ENCODE measurements around the gene DNAJC11.

DNAJC11 gene

DNA sequence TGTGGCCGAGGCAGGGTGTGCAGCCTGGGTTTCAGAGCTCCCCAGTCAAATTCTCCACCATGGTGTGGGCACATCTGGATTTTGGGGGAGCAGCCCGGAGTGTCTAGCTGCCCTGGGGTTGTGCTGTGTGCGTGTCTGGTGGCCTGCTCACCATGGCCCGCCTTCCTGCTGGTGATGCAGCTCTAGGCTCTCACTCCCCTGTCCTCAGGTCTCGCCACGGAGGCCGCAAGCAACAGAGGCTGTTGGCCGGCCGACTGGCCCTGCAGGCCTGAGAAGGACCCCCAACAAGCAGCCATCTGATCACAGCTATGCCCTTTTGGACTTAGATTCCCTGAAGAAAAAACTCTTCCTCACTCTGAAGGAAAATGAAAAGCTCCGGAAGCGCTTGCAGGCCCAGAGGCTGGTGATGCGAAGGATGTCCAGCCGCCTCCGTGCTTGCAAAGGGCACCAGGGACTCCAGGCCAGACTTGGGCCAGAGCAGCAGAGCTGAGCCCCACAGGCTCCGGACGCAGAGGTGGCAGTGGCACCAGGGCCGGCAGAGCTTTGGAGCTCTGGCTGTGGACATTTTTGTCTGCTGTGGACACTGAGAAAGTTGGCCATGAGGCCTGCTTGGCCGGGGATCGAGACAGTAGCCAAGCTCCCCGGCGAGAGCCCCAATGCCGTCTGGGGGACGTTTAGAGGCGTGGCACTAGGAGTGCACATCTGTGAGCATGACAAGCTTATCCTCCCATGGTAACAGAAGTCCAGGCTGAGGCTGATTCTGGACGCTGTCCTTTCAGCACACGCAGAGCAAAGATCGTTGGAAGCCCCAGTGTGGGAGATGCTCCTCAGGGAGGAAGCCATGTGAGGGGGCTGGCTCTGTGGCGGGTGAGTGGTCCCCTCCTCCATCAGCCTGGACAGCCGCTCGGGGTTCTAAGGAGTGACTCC, 68.8 kb downstream of the DNAJC11 start:
- no peak for DNase-seq (ENCODE audit: low read depth)
- no peak overlapping the region for H3K4me3 ChIP-seq (ENCODE audit: low read length)
- TF ChIP-seq CTCF (conservative IDR thresholded peaks at IDR 0.05; ENCODE audit: low read length), result no peak

DNA sequence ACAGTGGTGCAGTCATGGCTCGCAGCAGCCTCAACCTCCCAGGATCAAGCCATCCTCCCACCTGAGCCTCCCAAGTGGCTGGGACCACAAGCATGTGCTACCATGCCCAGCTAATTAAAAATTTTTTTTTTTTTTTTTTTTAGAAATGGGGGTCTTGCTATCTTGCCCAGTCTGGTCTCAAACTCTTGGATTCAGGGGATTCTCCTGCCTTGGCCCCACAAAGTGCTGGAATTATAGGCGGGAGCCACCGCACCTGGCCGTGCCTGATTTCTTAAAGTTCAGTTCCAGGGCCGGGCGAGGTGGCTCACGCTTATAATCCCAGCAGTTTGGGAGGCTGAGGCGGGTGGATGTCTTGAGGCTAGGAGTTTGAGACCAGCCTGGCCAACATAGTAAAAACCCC, 70.6 kb downstream of the DNAJC11 start:
- TF ChIP-seq CTCF (conservative IDR thresholded peaks at IDR 0.05; ENCODE audit: low read length), result no peak
- no peak overlapping the region for H3K4me3 ChIP-seq (ENCODE audit: low read length)
- no peak for DNase-seq (ENCODE audit: low read depth)

DNA sequence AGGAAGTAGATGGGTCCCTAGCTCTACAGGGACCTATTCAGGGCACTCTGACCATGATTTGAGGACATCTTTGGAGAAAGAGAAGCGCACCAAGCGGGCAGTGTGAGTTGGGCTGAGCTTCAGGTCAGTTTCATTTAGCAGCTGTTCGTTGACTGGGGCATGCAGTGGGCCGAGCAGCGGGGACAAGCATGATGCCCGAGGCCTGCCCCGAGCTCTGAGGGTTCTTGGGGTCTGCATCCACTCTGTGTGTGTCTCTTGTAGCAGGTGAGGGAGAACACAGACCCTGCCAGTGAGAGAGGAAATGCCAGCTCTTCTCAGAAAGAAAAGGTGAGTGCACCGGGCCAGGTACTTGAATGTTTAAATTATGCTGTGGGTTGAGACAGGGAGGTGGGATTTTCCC, 71.6 kb downstream of the DNAJC11 start:
- TF ChIP-seq CTCF (conservative IDR thresholded peaks at IDR 0.05; ENCODE audit: low read length), result no peak
- DNase-seq (ENCODE audit: low read depth), result no peak
- no peak overlapping the region for H3K4me3 ChIP-seq (ENCODE audit: low read length)

DNA sequence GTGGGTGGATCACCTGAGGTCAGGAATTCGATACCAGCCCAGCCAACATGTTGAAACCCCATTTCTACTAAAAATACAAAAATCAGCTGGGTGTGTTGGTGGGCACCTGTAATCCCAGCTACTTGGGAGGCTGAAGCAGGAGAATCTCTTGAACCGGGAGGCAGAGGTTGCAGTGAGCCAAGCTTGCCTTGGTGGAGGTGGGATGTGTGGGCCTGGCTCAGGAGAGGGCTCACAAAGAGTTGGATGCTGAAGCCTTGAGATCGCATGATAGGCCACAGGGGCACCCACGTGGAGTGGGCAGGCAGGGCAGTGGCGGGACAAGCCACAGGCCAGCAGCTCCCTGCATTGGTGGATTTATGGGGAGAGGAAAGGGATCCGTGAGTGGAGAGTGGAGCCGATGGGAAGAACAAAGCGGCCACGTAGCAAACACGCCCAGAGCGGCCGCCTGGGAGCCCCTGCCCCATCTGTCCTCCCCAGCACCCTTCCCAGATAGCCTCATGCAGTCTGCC, 72.6 kb downstream of the DNAJC11 start:
- TF ChIP-seq CTCF (conservative IDR thresholded peaks at IDR 0.05; ENCODE audit: low read length), result no peak

GRCh38 chr1:6627841-6628545, 73.6 kb downstream of the DNAJC11 start:
- TF ChIP-seq CTCF (conservative IDR thresholded peaks at IDR 0.05; ENCODE audit: low read length), result no peak
- no peak for DNase-seq (ENCODE audit: low read depth)

More for the DNA sequence above, 72.6 kb downstream of the DNAJC11 start:
- no peak overlapping the region for H3K4me3 ChIP-seq (ENCODE audit: low read length)
- no peak for DNase-seq (ENCODE audit: low read depth)

DNA sequence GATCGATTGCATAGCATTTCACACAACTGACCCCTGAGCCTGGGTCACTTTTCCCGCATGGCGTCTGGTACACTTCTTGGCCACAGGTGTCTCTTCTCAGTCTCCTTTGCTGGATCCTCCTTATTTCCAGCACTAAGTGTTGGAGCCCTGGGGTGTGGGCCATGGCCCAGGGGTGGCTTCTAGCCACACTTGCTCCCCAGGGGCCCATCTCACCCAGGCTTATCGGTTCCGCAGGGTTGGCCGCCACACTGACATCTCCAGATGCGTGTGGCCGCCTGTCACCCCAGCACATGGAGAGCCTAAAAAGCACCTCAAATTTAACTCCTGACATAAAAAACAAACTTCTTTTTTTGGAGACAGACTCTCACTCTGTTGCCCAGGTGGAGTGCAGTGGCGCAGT, 74.6 kb downstream of the DNAJC11 start:
- no peak for DNase-seq (ENCODE audit: low read depth)
- H3K4me3 ChIP-seq (ENCODE audit: low read length), result no peak overlapping the region
- TF ChIP-seq CTCF (conservative IDR thresholded peaks at IDR 0.05; ENCODE audit: low read length), result no peak

More at GRCh38 chr1:6627841-6628545, 73.6 kb downstream of the DNAJC11 start:
- H3K4me3 ChIP-seq (ENCODE audit: low read length), result no peak overlapping the region
